Gastrocnemius medialis (tissue), 4 donors: Measurements from ENCODE around the gene FNDC8. TPM values are rescaled to one million over a fixed set of nuclear protein-coding genes. Genes with fewer than 3 reads are reported as not detected.

Source experiments
- ATAC-seq, 2 donors: fragments of 150-250 bp; one replicate each; pipeline ENCODE4 v1.9.1; 2016
- DNase-seq, 2 donors: peaks; one replicate each; pipeline ENCODE4 v3.0.0-alpha.2; 2019
- H3K27ac ChIP-seq, 4 donors: fragments of 200-600 bp; sonication (generic); 1 replicate in 1 of 4; 2 replicates in 3 of 4; pipeline ENCODE4 v1.5.1; 2016 to 2018; ENCODE audit warnings: mild to moderate bottlenecking in 2 of 4, moderate library complexity in 1 of 4
- H3K27me3 ChIP-seq, 3 donors: fragments of 200-600 bp; sonication (generic) in 2 of 3; 1 replicate in 1 of 3; 2 replicates in 2 of 3; pipeline versions ENCODE4 v1.5.1 to v1.6.0; 2016 to 2019; ENCODE audit warnings: mild to moderate bottlenecking in 1 of 3, moderate library complexity in 1 of 3
- H3K36me3 ChIP-seq, 2 donors: fragments of 200-600 bp; sonication (generic) in 1 of 2; one replicate each; pipeline ENCODE4 v1.5.1; 2017 to 2018
- H3K4me1 ChIP-seq, 2 donors: fragments of 200-600 bp; sonication (generic) in 1 of 2; one replicate each; pipeline ENCODE4 v1.5.1; 2016 to 2017; ENCODE audit warnings: mild to moderate bottlenecking in 2 of 2
- H3K4me3 ChIP-seq, 4 donors: fragments of 200-600 bp; sonication (generic) in 3 of 4; 1 replicate in 1 of 4; 2 replicates in 3 of 4; pipeline ENCODE4 v1.5.1; 2016 to 2019; ENCODE audit warnings: mild to moderate bottlenecking in 2 of 4
- H3K9me3 ChIP-seq, 3 donors: fragments of 200-600 bp; sonication (generic) in 2 of 3; 1 replicate in 1 of 3; 2 replicates in 2 of 3; pipeline ENCODE4 v1.5.1; 2016 to 2019
- CTCF ChIP-seq, 5 experiments: fragments of 450-650 bp in 3 of 5; fragments of 200-600 bp in 2 of 5; sonication (generic) in 2 of 5; IDR thresholded peaks in 4 of 5; conservative IDR thresholded peaks in 1 of 5; 1 replicate in 4 of 5; 2 replicates in 1 of 5; pipeline ENCODE4 v1.5.1; 2016 to 2019; ENCODE audit warnings: antibody characterized with exemption in 5 of 5, mild to moderate bottlenecking in 3 of 5, moderate library complexity in 3 of 5
- POLR2A ChIP-seq, 2 donors: fragments of 450-650 bp; IDR thresholded peaks; one replicate each; pipeline ENCODE4 v1.6.1; 2017; ENCODE audit warnings: antibody characterized with exemption in 2 of 2, mild to moderate bottlenecking in 2 of 2, moderate library complexity in 2 of 2
- in situ Hi-C, 4 donors: fragments of 200-750 bp; cut with MboI; loops; one replicate each; pipeline versions ENCODE4 v1.15.0 to v1.8.0; 2017; ENCODE audit warnings: low sequenced_read_pairs in 4 of 4
- intact Hi-C: fragments of 100-400 bp; cut with DNase I; formaldehyde crosslinking; loops from one replicate; pipeline ENCODE4 v1.15.1; 2023; ENCODE audit warnings: low total_unique reads
- total RNA-seq, 4 donors: library from RNA; depleted of rRNA; stranded (reverse); fragments of >200 nt; gene quantifications; one replicate each; pipeline versions ENCODE4 v1.1.0 to v1.2.3, GENCODE V29; 2016

FNDC8 gene
- total RNA-seq, 4 donors from 2014 or later = not detected

- ATAC-seq = no peak
- Histone ChIP-seq H3K27me3 (no peaks in the 10 kb centered on the region), H3K9me3 (no peaks in the 10 kb centered on the region), H3K4me1 (no peaks in the 10 kb centered on the region), H3K4me3 (no peak overlapping the region), H3K36me3 (peaks cover 0 to 16% of the 10 kb centered on the region in 2 donors), H3K27ac (no peak overlapping the region)
- intact Hi-C loops = no loop called here
- in situ Hi-C loops = loop anchor here in 3 of 4 donors (10.0 kb wide), 3 partner anchors 583 to 703 kb away; no protein-coding TSS in a partner anchor
- TF ChIP-seq POLR2A (IDR thresholded peaks at IDR 0.05) (no peak), CTCF (IDR thresholded peaks at IDR 0.05 in 4 of 5, conservative IDR thresholded peaks at IDR 0.05 in 1 of 5) (no peak)
- DNase-seq = no peak
Observed at GRCh38 chr17:35127751-35128514, 6.5 kb downstream of the FNDC8 start.

- Histone ChIP-seq H3K36me3 (peaks cover 0 to 30% of the 10 kb centered on the region in 2 donors), H3K4me3 (no peak overlapping the region), H3K9me3 (no peaks in the 10 kb centered on the region), H3K27me3 (no peaks in the 10 kb centered on the region), H3K4me1 (no peaks in the 10 kb centered on the region), H3K27ac (no peak overlapping the region)
- intact Hi-C loops = no loop called here
- no peak for TF ChIP-seq CTCF (IDR thresholded peaks at IDR 0.05 in 4 of 5, conservative IDR thresholded peaks at IDR 0.05 in 1 of 5)
- no peak for TF ChIP-seq POLR2A (IDR thresholded peaks at IDR 0.05)
- ATAC-seq = no peak
- no peak for DNase-seq
- in situ Hi-C loops = loop anchor here in 3 of 4 donors (10.0 kb wide), 3 partner anchors 585 to 705 kb away; no protein-coding TSS in a partner anchor
Observed at GRCh38 chr17:35129154-35129972, 7.9 kb downstream of the FNDC8 start.

- ATAC-seq = no peak
- intact Hi-C loops = no loop called here
- Histone ChIP-seq H3K36me3 (peaks cover 0 to 36% of the 10 kb centered on the region in 2 donors), H3K27ac (no peak overlapping the region), H3K4me3 (no peak overlapping the region), H3K27me3 (no peaks in the 10 kb centered on the region), H3K9me3 (no peaks in the 10 kb centered on the region), H3K4me1 (no peaks in the 10 kb centered on the region)
- no peak for DNase-seq
- in situ Hi-C loops = loop anchor here in 3 of 4 donors (10.0 kb wide), 3 partner anchors 585 to 705 kb away; no protein-coding TSS in a partner anchor
- no peak for TF ChIP-seq POLR2A (IDR thresholded peaks at IDR 0.05)
- TF ChIP-seq CTCF (IDR thresholded peaks at IDR 0.05 in 4 of 5, conservative IDR thresholded peaks at IDR 0.05 in 1 of 5) = no peak
Observed at GRCh38 chr17:35129973-35130351, 8.5 kb downstream of the FNDC8 start.

GRCh38 chr17:35130392-35130791 lies 9.0 kb downstream of the FNDC8 start:
- Histone ChIP-seq H3K4me3 (no peak overlapping the region), H3K9me3 (no peaks in the 10 kb centered on the region), H3K36me3 (peaks cover 0 to 40% of the 10 kb centered on the region in 2 donors), H3K27ac (no peak overlapping the region), H3K4me1 (no peaks in the 10 kb centered on the region), H3K27me3 (no peaks in the 10 kb centered on the region)
- TF ChIP-seq POLR2A (IDR thresholded peaks at IDR 0.05) (no peak), CTCF (IDR thresholded peaks at IDR 0.05 in 4 of 5, conservative IDR thresholded peaks at IDR 0.05 in 1 of 5) (no peak)
- no peak for DNase-seq
- in situ Hi-C loops = no loop called here
- intact Hi-C loops = no loop called here
- no peak for ATAC-seq
